HG02642 (cell line): ENCODE data around the gene AMBRA1.

Experiments
- ATAC-seq: cut with Tn5 transposase; IDR thresholded peaks from one replicate; pipeline ENCODE4 v1.9.1; 2021; ENCODE audit warnings: mild to moderate bottlenecking; ENCODE audit not compliant: unreplicated experiment, poor library complexity

Gene AMBRA1

GRCh38 chr11:46452918-46453517, 140.8 kb downstream of the AMBRA1 start:
- ATAC-seq: no peak

DNA sequence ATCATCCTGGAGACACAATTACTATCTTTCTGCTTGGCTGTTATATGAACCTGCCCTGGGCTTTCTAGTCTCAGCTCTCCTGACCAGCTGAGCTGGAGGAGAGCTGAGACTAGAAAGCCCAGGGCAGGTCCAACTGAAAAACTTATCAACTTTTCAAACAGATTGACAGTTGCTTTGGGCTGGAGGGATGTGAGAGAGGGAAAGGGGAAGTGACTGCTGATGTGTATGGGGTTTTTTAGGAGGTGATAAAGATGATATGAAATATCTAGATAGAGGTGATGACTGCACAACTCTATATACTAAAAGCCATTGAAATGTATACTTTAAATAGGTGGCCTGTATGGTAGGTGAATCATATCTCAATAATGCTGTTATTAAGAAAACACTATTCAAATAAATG, 142.1 kb downstream of the AMBRA1 start:
- ATAC-seq: no peak

DNA sequence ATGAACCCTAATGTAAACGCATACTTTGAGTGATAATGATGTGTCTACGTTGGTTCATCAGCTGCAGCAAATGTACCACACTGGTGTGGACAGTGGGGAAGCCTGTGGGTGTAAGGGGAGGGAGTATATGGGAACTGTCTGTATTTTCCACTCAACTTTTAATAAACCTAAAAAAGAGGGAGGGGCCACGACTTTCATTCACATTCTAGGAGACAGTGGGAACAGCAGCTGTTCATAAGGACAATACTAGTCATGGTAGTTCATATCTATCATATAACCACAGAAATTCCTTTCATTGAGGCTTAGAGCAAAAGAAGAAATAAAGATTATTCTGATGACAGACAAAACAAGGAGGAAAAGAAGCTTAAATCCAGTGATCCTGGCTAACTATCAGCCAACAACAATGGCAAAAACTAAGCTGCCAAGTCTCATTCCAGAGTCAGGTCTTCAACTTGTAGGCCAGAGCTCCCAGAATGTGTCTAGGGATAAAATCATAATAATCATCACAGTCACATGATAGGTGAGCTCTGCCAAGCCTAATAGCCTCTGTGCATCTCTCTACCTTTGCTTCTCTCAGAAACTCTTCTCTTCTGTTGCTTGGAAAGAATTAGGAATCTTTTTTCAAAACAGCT, 142.9 kb downstream of the AMBRA1 start:
- no peak for ATAC-seq

DNA sequence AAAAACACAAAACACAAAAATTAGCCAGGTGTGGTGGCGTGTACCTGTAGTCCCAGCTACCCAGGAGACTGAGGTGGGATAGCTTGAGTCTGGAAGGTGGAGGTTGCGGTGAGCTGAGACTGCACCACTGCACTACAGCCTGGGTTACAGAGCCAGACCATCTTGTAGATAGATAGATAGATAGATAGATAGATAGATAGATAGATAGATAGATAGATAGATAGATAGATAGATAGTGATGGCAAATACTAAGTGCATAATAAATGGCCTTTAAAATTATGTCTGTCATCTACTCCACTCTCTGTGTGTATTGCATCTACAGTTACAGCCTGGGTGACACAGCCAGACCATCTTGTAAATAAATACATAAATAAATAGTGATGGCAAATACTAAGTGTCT, 146.3 kb downstream of the AMBRA1 start:
- ATAC-seq: no peak

- no peak for ATAC-seq
These were observed 147.7 kb downstream of the AMBRA1 start for GRCh38 chr11:46445920-46446771.

- ATAC-seq: no peak
These were observed 148.5 kb downstream of the AMBRA1 start for GRCh38 chr11:46445192-46445919.

DNA sequence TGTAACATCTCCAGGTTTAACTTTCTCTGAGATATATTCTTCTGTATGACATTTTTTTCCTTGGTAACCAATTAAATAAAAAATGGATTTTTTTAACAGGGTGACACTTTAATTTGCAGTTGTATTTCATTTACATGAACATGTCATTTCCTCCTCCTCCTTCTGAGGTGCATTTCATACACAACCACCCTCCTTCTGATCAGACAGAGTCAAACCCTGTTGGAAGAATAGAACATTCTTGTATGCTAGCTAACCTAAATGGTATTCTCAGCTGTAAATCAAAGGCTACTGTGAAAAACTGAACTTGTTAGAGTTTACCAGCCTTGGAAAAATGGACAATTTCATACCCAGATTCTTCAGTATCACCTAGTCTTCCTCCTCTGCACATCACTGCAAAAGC, 149.5 kb downstream of the AMBRA1 start:
- no peak for ATAC-seq

- no peak for ATAC-seq
These were observed 155.6 kb downstream of the AMBRA1 start for GRCh38 chr11:46438211-46438610.

DNA sequence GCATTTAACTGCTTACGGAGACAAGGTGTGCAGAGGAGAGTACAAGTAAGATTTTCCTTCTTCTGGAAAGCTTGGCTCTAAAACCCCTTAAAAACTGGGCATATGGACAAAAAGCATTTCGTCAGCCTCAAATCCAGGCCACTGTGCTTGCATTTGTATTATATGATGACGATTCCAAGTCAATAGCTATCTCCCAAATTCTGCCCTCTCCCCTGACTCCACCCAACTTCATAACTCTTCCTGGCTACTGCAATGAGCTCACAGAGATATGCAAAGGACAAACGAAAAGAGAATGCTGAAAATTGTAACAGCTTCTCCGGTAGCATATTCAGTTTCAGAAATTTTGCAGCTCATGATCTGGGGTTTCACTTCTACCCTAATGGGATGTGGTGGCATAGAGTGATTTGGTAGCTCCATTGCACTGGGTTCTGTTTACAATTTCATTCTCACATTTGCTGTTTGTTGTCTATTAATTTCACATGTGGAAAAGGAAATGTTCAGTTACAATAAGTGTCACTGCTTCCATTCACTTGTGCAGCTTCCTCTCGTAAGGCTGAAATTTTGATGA, 156.6 kb downstream of the AMBRA1 start:
- ATAC-seq: no peak

DNA sequence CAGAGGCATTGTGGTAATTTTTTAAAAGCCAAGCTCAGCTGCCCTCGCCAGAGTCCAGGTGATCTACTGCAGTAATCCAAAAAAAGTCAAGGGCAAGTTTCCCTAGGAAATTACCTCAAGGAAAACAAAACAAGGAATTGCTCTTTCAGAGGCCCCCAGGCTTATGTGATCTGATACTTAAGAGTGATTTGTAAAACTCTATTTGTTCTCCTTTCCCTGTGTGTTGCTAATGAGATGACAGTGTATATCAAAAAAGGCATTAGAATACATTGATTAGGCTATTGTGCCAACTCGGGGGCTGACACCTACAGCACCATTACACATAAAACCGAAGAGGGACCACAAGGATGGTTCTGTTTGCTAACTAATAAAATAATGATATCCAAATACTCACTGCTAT, 157.7 kb downstream of the AMBRA1 start:
- ATAC-seq: no peak

GRCh38 chr11:46435679-46436078, 158.1 kb downstream of the AMBRA1 start:
- ATAC-seq: no peak

- ATAC-seq: no peak
These were observed 162.6 kb downstream of the AMBRA1 start for GRCh38 chr11:46431211-46431610.

DNA sequence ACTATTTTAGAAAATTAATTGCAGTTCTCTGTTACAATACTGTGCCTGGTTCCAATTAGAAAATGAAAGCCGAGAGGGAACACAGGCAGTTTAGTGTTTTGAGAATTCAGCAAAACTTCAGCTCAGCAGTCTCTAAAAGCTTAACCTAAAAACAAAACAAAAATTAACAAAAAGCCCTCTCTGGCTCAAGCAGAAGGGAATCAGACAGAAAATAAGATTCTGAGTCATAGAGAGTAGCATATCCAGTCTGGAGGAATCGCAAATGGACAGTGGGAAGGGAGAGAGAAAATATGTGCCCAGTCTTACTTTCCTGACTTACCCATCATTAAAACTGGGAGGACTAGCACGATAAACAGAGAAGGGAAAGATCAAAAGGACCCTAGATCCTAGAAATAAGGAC, 164.1 kb downstream of the AMBRA1 start:
- no peak for ATAC-seq

- ATAC-seq: no peak
These were observed 166.5 kb downstream of the AMBRA1 start for GRCh38 chr11:46427364-46427763.

DNA sequence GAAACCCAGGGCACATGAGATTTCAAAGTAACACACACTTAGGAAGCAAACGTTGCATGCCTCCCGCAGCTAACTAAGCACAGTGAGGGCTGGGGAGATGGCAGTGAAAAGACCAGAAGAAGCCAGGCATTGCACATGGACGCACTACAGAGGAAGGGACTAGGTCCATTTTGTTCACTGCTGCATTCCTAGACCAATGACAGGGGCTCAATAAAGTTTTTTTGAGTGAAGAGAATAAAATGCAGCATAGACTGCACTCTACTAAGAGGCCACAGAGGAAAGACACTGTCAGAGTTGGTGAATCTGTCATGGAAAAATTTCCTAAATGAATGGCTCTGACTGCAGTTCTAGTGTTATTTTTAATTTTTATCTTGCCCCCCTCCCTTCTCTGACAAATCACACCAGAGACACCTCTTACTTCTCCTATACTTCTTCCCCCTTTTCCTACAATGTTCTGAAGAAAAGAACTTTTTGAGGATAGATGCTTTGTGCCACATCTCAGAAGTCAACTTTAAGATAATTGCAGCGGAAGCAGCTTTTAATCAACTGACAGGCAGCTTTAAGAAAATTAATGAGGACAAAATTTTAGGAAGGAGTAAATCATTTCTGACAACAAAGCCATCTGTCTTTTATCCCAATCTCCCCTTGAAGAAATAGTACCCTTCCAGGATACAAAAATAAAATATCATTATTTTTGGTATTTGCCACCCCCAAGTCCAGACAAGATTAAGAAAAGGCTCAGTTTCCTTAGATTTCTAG, 167.4 kb downstream of the AMBRA1 start:
- no peak for ATAC-seq

- no peak for ATAC-seq
These were observed 171.2 kb downstream of the AMBRA1 start for GRCh38 chr11:46422588-46422987.

DNA sequence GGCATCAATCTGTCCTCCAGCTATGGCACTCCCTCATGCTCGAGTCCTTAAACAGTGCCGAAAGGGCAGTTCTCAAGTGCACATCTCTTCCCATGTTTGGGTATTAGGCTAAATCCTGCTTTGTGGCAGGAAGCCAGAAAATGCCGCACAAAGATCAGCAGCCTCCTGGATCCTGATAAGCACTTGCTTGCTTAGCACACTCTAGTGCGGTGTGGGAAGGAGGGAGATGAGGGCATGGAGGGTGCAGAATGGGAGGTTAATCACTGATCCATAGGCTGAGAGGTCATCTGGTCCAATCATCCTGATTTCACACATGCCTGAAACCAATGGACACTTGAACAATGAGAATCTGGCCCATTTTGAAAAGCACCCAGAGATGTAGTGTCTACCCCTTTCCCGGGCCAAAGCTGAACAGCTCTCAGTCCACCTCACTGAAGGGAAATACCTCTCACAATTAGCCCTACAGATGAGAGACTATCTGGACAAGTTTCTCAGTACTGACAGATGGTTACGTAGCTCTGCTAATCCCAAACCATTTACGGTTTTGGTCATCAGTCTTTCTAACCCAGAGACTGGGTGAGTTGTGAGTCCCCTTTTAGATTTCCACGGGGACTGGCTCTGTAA, 172.5 kb downstream of the AMBRA1 start:
- ATAC-seq: no peak

DNA sequence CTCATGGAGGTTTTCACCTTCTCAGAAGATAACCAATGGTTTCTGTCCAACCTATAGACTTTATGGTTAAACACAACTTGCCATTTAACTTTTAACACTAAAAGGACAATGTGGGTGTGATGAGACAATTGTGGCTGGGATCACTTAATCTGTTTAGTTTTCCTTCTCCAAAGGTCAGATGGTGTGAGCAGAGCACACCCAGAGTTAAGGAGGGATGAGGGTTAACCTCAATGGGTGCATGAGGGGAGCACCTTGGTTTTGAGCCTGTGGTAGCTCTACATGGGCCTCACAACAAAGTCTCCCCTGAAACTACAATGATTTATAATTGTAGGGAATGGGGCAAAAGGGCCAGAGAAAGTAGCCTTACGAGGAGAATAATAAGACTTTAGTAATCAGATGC, 173.3 kb downstream of the AMBRA1 start:
- no peak for ATAC-seq

- no peak for ATAC-seq
These were observed 175.1 kb downstream of the AMBRA1 start for GRCh38 chr11:46418751-46419150.
